Inflammatory macrophage treated with lipopolysaccharide for 4 hours (primary cell): ENCODE data around the gene MTARC2.

Experiments
- DNase-seq: peaks from one replicate; pipeline ENCODE4 v3.0.0-alpha.2; 2020

MTARC2 gene

GRCh38 chr1:220772846-220773245 is 24.7 kb downstream of the MTARC2 start:
- no peak for DNase-seq

- no peak for DNase-seq
These were observed 27.2 kb downstream of the MTARC2 start for GRCh38 chr1:220775240-220775853.

GRCh38 chr1:220776254-220776653 is 28.1 kb downstream of the MTARC2 start:
- no peak for DNase-seq

GRCh38 chr1:220776720-220777326 is 28.7 kb downstream of the MTARC2 start:
- DNase-seq = peak; percentile 69

GRCh38 chr1:220783453-220783852 is 35.3 kb downstream of the MTARC2 start:
- DNase-seq = no peak

GRCh38 chr1:220784751-220785150 is 36.6 kb downstream of the MTARC2 start:
- DNase-seq = no peak

GRCh38 chr1:220785166-220786056 is 37.3 kb downstream of the MTARC2 start:
- DNase-seq = no peak

DNA sequence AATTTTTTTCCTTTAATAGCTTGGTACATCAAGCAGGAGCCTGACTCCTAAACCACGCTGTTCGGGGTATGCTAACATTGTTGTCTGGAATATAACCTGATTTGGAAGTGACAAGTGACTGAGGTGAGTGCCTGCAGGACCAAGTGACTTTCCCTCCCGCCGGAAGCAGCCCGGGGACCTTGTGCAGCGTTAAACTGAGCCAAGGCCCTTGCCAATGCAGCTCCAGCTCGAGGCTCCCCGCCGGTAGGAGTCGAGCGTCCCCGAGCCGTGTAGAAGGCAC is 37.9 kb downstream of the MTARC2 start:
- no peak for DNase-seq

DNA sequence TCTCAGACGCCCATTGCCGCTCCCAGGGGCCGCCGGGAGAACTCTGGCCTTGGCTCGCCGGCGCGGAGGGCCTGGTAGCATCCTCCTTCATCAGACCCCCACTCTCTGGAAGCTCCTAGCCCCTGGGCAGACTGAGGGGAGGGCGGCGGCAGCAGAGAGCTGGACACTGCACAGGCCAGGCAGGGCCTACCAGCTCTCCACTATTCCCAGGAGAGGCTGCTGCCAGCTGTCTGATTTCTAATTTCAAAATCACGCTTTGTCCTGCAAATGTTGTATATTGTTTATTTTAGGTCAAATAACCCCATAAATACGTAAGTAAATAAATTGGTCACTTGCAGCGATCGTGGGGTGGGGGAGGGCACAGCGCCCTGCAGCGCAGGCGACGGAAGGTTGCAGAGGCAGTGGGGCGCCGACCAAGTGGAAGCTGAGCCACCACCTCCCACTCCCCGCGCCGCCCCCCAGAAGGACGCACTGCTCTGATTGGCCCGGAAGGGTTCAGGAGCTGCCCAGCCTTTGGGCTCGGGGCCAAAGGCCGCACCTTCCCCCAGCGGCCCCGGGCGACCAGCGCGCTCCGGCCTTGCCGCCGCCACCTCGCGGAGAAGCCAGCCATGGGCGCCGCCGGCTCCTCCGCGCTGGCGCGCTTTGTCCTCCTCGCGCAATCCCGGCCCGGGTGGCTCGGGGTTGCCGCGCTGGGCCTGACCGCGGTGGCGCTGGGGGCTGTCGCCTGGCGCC is 38.4 kb downstream of the MTARC2 start, which contains the start of gene MTARC1:
Gene MTARC1, plus strand, starts transcription at position 577 of the 732 bp plus-strand sequence. Its CDS starts 32 bp downstream, at position 609.
- peak; percentile 39 for DNase-seq

GRCh38 chr1:220787069-220787619 is 39.0 kb downstream of the MTARC2 start:
- no peak for DNase-seq

DNA sequence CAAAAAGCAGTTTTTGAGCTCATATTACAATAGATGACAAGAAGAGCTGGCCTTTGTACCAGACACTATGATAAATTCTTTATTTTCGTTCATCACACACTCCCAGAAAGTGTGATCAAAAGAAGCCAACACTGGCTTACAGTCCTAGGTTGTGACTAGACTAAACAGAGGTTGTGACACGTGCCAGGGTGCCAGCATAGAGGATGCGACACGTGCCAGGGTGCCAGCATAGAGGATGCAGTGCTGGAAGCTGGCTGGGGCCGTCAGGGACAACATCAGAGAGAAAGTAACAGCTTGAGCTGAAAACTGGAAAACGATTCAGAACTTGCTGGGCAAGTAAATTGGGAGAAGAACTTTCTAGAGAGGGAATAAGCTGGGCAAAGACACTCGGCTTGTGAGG is 40.8 kb downstream of the MTARC2 start:
- DNase-seq = no peak

GRCh38 chr1:220789532-220790147 is 41.5 kb downstream of the MTARC2 start:
- DNase-seq = peak; percentile 51

DNA sequence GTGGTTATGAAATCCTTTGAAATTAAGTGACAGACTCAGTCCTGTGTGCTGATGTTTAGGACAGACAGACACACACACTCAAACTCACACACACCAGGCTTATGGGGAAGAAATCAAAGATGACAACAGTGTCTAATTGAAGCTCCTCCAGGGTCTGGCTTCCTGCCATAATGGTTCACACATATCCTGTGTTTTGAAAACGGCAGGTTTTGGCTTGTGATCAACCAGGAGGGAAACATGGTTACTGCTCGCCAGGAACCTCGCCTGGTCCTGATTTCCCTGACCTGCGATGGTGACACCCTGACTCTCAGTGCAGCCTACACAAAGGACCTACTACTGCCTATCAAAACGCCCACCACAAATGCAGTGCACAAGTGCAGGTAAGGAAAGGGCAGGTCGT is 43.2 kb downstream of the MTARC2 start:
- no peak for DNase-seq

DNA sequence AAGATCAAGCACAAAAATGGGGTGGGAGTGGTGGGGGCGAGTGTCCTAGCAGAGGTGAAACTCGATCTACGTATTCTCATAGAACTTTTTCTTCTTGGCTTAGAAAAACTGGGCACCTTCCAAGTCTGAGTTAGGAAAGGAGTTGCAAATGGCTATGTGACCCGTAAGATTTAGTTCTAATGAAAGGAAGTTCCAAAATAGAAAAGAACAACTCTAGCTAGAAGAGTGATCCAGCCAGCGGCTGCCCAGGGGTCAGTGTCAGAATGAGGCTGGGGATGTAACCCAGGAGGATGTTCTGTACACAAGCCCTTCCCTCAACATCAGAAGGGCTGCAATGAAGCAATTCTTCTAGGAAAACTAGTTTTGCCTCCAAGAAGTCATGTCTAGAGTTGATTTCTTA is 43.8 kb downstream of the MTARC2 start:
- DNase-seq = no peak

- no peak for DNase-seq
These were observed 48.4 kb downstream of the MTARC2 start for GRCh38 chr1:220796530-220796929.

- DNase-seq = no peak
These were observed 48.9 kb downstream of the MTARC2 start for GRCh38 chr1:220797044-220797443.

- DNase-seq = no peak
These were observed 49.4 kb downstream of the MTARC2 start for GRCh38 chr1:220797553-220797952.

- no peak for DNase-seq
These were observed 50.2 kb downstream of the MTARC2 start for GRCh38 chr1:220798338-220798737.

GRCh38 chr1:220800262-220800661 is 52.1 kb downstream of the MTARC2 start:
- DNase-seq = no peak

DNA sequence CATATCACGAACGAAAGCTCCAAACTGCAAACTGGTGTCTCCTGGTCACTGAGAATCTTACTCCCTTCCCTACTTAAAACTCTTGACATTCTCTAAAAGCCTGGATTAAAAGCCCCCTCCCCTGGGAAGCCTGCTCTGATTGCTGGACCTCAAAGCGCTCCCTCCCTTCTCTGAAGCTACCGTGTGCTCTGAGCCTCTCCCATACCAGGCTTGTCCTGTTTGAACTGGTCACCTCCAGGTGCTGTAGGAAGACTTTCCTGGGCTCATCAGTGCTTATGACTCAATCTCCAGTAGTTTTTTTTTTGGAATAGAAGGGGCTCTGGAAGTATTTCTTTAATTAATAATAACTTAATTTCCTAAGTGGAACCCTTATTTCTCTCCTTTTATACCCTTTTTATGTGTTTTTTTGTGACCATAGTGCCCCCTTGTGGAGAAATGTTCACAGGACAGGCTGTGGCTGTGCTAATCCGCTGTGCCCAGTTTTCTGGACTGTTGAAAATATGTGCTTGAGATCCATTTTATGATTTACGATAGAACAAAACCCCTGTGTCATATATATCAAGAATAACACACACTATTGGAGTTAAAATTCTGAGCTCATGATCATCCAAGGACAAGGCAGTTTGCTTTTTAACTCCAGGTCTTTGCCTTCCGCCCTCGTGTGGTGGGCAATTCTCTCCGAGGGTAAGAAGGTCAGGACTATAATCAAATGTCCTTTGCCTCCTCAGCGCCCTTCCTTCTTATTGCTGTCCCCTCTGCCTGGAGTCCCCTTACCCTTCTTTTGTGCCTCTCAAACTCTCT is 55.5 kb downstream of the MTARC2 start:
- peak; percentile 39 for DNase-seq

DNA sequence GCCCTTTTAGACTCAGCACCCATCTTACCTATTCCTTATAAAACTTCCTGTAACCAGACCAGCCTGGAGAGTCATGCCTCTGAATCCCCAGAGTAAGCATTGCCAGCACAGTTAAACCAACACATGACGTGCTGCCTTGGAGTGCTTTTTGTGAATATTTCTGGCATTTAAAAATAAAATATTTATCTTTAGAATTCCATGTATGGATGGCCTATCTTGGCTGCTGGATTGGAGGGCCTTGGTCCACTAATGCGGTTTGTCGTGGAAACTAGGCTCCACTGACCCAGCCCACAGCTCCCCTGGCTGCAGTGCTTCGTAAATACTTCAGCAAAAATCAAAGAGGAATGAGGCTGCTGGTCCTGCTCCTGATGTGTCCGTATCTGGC is 56.1 kb downstream of the MTARC2 start:
- no peak for DNase-seq

DNA sequence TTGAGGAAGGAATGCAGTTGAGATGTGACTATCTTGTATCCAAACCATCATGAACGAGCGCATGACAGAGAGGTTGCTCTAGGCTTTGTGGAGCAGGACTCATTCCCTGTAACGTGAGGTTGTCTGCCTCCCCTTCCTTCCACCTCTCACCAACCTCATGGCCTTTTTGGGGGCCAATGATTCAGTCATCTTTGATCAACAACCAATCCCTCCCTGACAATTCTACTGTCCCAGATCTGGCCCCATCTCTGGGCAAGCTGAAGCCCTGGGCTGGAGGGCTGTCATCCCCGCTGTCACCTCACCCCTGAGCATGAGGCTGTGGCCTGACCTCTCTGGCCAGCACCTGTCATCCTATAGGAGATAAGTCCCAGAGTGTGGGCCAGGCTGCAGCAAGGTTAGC is 58.3 kb downstream of the MTARC2 start:
- DNase-seq = no peak
